PC-9 (cell line): ENCODE results near the gene RIMS4. TPM values are rescaled to one million over a fixed set of nuclear protein-coding genes. Genes with fewer than 3 reads are reported as not detected.

Experiments
- BruUV-seq: library from RNA; stranded (reverse); fragments of 400-500 nt; replicated peaks from 2 replicates; lab custom pipeline; 2021; lab: Mats Ljungman, UMichigan
- CTCF ChIA-PET: fragments of 300-600 bp; sonication (Branson Sonifier 250); formaldehyde crosslinking; loops from one replicate; lab custom pipeline; 2022; ENCODE audit warnings: antibody characterized with exemption; lab: Charles Lee
- POLR2A ChIA-PET: fragments of 300-600 bp; sonication (Branson Sonifier 250); formaldehyde crosslinking; loops from one replicate; lab custom pipeline; 2022; ENCODE audit warnings: antibody characterized with exemption; ENCODE audit not compliant: unreplicated experiment; lab: Charles Lee
- DNase-seq, 2 experiments: peaks; one replicate each; pipeline versions ENCODE4 v3.0.0 to v3.0.0-alpha.2; 2015 to 2022; ENCODE audit warnings: mixed read lengths in 1 of 2
- H2AFZ ChIP-seq: fragments of 200-600 bp; sonication (generic); 2 replicates; pipeline ENCODE4 v1.8.1; 2017; ENCODE audit warnings: antibody characterized with exemption
- H3F3A ChIP-seq: fragments of 200-600 bp; sonication (generic); 2 replicates; pipeline ENCODE4 v1.8.1; 2017; ENCODE audit warnings: antibody characterized with exemption, mild to moderate bottlenecking, low read depth; ENCODE audit not compliant: insufficient read depth
- H3K27ac ChIP-seq: fragments of 200-600 bp; sonication (generic); 2 replicates; pipeline ENCODE4 v1.6.1; 2016; ENCODE audit warnings: mixed run types
- H3K27me3 ChIP-seq: fragments of 200-600 bp; sonication (generic); 2 replicates; pipeline ENCODE4 v1.6.1; 2016; ENCODE audit warnings: low read depth, mixed run types; ENCODE audit not compliant: insufficient read depth
- H3K36me3 ChIP-seq: fragments of 200-600 bp; sonication (generic); 2 replicates; pipeline ENCODE4 v1.6.1; 2016; ENCODE audit warnings: low read depth, mixed run types
- H3K4me1 ChIP-seq: fragments of 200-600 bp; sonication (generic); replicated peaks from 2 replicates; pipeline ENCODE4 v1.6.1; 2016; ENCODE audit warnings: mixed run types; ENCODE audit not compliant: insufficient read depth
- H3K4me2 ChIP-seq: fragments of 200-600 bp; sonication (generic); 2 replicates; pipeline ENCODE4 v1.6.1; 2017; ENCODE audit warnings: mixed run types
- H3K4me3 ChIP-seq: fragments of 200-600 bp; sonication (generic); 2 replicates; pipeline ENCODE4 v1.6.1; 2016; ENCODE audit warnings: mixed run types
- H3K79me2 ChIP-seq: fragments of 200-600 bp; sonication (generic); 2 replicates; pipeline ENCODE4 v1.6.1; 2017; ENCODE audit warnings: low read depth, mixed run types
- H3K9me2 ChIP-seq: fragments of 200-600 bp; sonication (generic); 2 replicates; pipeline ENCODE4 v1.8.1; 2017; ENCODE audit warnings: mild to moderate bottlenecking; ENCODE audit not compliant: insufficient read depth
- H3K9me3 ChIP-seq: fragments of 200-600 bp; sonication (generic); 2 replicates; pipeline ENCODE4 v1.8.1; 2016; ENCODE audit warnings: low read depth; ENCODE audit not compliant: insufficient read depth
- H4K20me1 ChIP-seq: fragments of 200-600 bp; sonication (generic); 2 replicates; pipeline ENCODE4 v1.8.1; 2017; ENCODE audit not compliant: insufficient read depth
- EZH2 ChIP-seq: fragments of 200-600 bp; sonication (generic); IDR thresholded peaks from 2 replicates; pipeline ENCODE4 v1.8.0; 2017; ENCODE audit warnings: antibody characterized with exemption, low read depth
- intact Hi-C: fragments of 100-400 bp; cut with micrococcal nuclease; formaldehyde crosslinking; loops from one replicate; pipeline ENCODE4 v1.10.0; 2022; ENCODE audit not compliant: unreplicated experiment
- total RNA-seq: library from RNA; stranded (reverse); gene quantifications from 2 replicates; pipeline ENCODE4 v1.2.3, GENCODE V29; 2021
- TF ChIP-seq, protein P1 (sequence below): fragments of 200-600 bp; sonication (generic); conservative IDR thresholded peaks from 2 replicates; pipeline ENCODE4 v1.6.1; 2017; ENCODE audit warnings: mixed run types, antibody characterized with exemption, mild to moderate bottlenecking, moderate library complexity

RIMS4 gene
- total RNA-seq, 1 experiment from 2014 or later = 0.13 TPM

DNA sequence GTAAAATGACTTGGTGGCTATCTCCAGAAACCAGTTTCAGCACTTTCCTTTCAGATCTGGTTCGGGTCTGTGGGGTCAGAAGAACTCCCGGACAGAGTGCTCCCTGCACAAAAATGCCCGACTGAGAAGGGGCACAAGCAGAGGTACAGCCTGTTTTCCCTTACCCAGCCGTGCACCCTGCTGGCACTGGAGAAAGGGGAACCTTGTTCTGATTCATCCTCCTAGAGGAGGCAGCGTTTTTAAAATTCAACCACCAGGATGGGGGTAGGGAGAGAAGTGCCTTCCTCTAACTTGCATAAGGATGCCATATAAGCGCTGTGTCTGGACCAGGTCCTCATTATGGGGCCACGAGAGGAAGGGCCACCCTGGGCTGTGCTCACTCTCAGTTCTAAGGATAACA lies 17.6 kb downstream of the RIMS4 start:
- H2AFZ ChIP-seq = no peak overlapping the region
- H4K20me1 ChIP-seq = no peaks in the 10 kb centered on the region
- no peaks in the 10 kb centered on the region for H3K9me3 ChIP-seq
- ChIA-PET CTCF (no interaction called here), POLR2A (no interaction called here)
- no peaks in the 10 kb centered on the region for H3K9me2 ChIP-seq
- H3K4me2 ChIP-seq = no peak overlapping the region
- H3K27ac ChIP-seq = no peak overlapping the region
- TF ChIP-seq, protein P1, sequence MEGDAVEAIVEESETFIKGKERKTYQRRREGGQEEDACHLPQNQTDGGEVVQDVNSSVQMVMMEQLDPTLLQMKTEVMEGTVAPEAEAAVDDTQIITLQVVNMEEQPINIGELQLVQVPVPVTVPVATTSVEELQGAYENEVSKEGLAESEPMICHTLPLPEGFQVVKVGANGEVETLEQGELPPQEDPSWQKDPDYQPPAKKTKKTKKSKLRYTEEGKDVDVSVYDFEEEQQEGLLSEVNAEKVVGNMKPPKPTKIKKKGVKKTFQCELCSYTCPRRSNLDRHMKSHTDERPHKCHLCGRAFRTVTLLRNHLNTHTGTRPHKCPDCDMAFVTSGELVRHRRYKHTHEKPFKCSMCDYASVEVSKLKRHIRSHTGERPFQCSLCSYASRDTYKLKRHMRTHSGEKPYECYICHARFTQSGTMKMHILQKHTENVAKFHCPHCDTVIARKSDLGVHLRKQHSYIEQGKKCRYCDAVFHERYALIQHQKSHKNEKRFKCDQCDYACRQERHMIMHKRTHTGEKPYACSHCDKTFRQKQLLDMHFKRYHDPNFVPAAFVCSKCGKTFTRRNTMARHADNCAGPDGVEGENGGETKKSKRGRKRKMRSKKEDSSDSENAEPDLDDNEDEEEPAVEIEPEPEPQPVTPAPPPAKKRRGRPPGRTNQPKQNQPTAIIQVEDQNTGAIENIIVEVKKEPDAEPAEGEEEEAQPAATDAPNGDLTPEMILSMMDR = no peak
- no peak for TF ChIP-seq EZH2
- no peaks in the 10 kb centered on the region for H3K4me1 ChIP-seq
- H3K4me3 ChIP-seq = no peak overlapping the region
- intact Hi-C loops = no loop called here
- H3K36me3 ChIP-seq = no peaks in the 10 kb centered on the region
- no TSS peak for BruUV-seq
- no peak for DNase-seq
- no peaks in the 10 kb centered on the region for H3F3A ChIP-seq
- peaks cover 89% of the 10 kb centered on the region for H3K27me3 ChIP-seq
- H3K79me2 ChIP-seq = no peaks in the 10 kb centered on the region

DNA sequence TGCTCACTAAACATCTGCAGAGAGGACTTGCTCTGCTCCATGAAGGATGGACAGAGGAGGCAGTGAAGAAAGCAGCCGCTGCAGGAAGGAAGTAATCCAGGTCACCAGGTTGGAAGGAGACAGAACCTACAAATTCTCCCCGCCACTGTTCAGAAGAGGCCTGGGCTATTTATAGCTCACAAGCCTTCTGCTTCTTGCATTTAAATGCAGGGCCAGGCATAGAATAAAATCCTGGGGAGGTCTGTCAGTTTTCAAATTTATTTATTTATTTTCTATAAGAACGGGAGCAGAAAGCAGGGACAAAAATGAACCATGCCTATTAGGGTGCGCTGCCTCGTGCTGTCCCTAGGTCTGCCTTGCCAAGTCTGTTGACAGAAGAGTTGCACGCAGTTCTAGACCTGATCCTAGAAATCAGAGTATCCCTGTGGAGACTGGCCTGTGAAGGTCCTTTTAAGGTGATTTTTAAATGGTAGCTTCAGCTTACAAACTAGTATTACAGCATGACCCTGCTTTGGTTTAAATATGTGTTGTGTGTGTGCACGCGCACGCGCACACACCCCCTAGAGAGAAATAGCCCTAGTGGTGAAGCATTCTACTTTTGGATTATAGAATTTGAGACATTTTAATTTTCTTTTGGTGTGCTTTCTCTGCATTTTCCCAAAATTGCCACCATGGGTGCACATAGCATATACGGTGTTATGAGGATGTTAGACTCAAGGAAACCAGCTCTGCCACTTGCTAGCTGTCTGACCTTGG lies 19.5 kb downstream of the RIMS4 start:
- TF ChIP-seq EZH2 = no peak
- TF ChIP-seq, protein P1 = no peak
- no peak overlapping the region for H3K4me3 ChIP-seq
- CTCF ChIA-PET = no interaction called here
- H3F3A ChIP-seq = no peaks in the 10 kb centered on the region
- H3K36me3 ChIP-seq = no peaks in the 10 kb centered on the region
- H3K79me2 ChIP-seq = no peaks in the 10 kb centered on the region
- H3K27me3 ChIP-seq = peaks cover 89% of the 10 kb centered on the region
- DNase-seq = no peak
- no peaks in the 10 kb centered on the region for H3K4me1 ChIP-seq
- H2AFZ ChIP-seq = no peak overlapping the region
- no peaks in the 10 kb centered on the region for H4K20me1 ChIP-seq
- H3K9me2 ChIP-seq = no peaks in the 10 kb centered on the region
- BruUV-seq = no TSS peak
- POLR2A ChIA-PET = no interaction called here
- no peak overlapping the region for H3K27ac ChIP-seq
- H3K9me3 ChIP-seq = no peaks in the 10 kb centered on the region
- intact Hi-C loops = no loop called here
- no peak overlapping the region for H3K4me2 ChIP-seq

DNA sequence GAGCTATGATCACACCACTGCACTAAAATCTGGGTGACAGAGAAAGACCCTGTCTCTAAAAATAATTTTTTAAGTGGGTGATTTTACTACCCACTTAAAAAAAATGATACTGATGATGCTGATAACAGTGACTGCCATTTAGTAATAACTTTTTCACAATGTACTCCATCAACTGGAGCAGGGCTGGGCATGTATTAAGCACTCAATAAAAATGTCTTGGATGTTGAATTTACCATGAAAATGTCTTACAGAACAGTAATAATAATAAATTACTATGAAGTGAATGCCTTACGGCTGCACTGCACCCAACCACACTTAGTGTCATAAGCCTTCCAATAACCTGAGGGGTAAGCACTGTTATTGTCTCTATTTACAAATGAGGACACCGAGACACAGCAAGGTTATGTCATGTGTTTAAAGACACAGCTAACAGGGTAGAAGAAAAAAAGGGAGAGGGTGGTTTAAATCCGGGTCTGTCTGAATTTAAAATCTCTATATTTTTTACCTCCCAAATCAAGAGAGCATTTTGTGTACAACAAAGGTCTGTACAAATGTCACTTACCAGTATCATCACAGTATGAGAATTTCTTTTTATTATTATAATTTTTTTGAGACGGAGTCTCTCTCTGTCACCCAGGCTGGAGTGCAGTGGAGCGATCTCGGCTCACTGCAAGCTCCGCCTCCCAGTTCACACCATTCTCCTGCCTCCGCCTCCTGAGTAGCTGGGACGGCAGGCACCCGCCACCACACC lies 21.5 kb downstream of the RIMS4 start:
- ChIA-PET POLR2A (no interaction called here), CTCF (no interaction called here)
- no peaks in the 10 kb centered on the region for H3K9me3 ChIP-seq
- H3K27me3 ChIP-seq = peaks cover 90% of the 10 kb centered on the region
- H3K79me2 ChIP-seq = no peaks in the 10 kb centered on the region
- BruUV-seq = no TSS peak
- no peaks in the 10 kb centered on the region for H4K20me1 ChIP-seq
- H3K27ac ChIP-seq = no peak overlapping the region
- intact Hi-C loops = no loop called here
- TF ChIP-seq EZH2 = no peak
- TF ChIP-seq, protein P1 = no peak
- no peaks in the 10 kb centered on the region for H3K9me2 ChIP-seq
- H2AFZ ChIP-seq = no peak overlapping the region
- H3K4me1 ChIP-seq = no peaks in the 10 kb centered on the region
- H3K4me3 ChIP-seq = no peak overlapping the region
- no peak overlapping the region for H3K4me2 ChIP-seq
- H3K36me3 ChIP-seq = no peaks in the 10 kb centered on the region
- no peaks in the 10 kb centered on the region for H3F3A ChIP-seq
- DNase-seq = no peak
